ENCODE measurements around the gene PEX14.
"Not testable (repeated sequence)": the region's sequence is repeated elsewhere in the genome, so short reads cannot be mapped to it uniquely, and the experiment has no call there.

The PEX14 gene

GRCh38 chr1:10450836-10451235 is 23.9 kb upstream of the PEX14 start:
- no peak for DNase-seq

- peak; percentile 70 for DNase-seq
Measured at GRCh38 chr1:10451287-10451686, 23.5 kb upstream of the PEX14 start.

- DNase-seq, result no peak
Measured at GRCh38 chr1:10456048-10456447, 18.7 kb upstream of the PEX14 start.

- peak; percentile 11 for DNase-seq
Measured at GRCh38 chr1:10456661-10457060, 18.1 kb upstream of the PEX14 start.

DNA sequence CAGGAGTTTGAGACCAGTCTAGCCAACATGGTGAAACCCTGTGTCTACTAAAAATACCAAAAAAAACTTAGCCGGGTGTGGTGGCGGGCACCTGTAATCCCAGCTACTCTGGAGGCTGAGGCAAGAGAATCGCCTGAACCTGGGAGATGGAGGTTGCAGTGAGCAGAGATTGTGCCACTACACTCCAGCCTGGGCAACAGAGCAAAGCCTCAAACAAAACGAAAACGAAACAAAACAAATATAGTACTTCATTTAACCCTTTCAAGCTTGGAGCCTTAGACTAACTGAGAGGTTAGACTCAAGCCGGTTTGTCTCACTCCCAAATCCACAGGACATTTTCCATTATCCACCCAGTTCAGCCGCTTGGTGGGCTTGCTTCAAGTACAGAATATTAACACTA is 17.3 kb upstream of the PEX14 start:
- not testable (repeated sequence) for DNase-seq

- DNase-seq, result no peak
Measured at GRCh38 chr1:10457875-10458274, 16.9 kb upstream of the PEX14 start.

GRCh38 chr1:10459184-10459583 is 15.6 kb upstream of the PEX14 start:
- peak; percentile 75 for DNase-seq

GRCh38 chr1:10467078-10467477 is 7.7 kb upstream of the PEX14 start:
- no peak for DNase-seq

DNA sequence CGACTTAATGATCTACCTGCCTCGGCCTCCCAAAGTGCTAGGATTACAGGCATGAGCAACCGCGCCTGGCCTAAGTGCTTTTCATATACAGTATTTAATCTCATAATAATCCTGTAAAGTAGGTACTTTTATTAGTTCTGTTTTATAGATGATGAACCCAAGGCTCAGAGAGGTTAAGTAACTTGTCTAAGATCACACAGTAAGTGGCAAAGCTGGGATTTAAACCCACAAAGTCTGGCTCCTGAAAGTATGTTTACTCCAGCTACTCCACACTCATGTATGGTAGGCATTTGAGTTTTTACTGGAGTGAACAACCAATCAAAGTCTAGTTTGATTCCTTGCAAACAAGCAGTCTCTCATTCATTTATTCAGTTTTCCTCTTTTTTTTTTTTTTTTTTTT is 4.7 kb upstream of the PEX14 start:
- DNase-seq, result no peak

DNA sequence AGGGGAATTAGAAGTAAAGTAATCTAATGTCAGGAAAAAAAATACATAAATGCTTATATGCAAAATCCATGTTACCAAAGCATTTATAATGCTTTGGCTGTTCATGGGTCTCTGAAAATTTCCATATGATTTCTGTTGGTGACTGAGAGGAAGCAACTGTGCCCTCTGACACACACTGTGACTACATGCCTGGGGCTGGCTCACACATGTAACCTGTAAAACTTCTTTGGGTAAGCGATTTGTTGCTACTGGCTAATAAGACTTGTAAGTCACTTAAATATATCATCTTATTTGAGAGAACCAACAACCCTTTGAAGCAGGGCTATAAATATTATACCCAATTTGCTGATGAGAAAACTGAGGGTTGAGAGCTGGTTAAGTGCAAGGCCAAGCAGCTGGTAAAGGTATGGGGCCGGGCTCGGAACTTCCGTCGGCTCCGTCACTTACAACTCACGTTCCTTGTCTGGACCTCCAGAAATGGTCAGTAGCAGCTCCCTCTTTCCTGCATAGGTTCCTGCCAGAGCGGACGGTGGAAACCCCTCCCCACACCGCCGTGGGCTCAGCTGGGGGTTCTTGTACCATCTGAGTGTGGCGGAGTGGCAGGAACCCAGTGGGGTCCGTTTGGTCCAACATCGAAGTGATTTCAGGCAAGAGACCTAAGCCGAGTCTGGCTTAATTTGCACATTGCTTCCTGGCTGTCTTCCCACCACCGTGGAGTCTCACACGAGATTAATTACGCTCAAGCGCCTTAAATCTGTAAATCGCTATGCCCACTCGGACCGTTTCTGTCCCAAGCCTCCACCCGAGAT is 3.1 kb upstream of the PEX14 start:
- no peak for DNase-seq

- peak; percentile 96 for DNase-seq
Measured at GRCh38 chr1:10472220-10473144, 2.3 kb upstream of the PEX14 start, which contains the start of gene DFFA. Gene DFFA, minus strand, starts transcription at chr1:10472529. Its CDS starts 71 bp downstream, at chr1:10472458.

GRCh38 chr1:10473145-10473765 is 1.5 kb upstream of the PEX14 start:
- DNase-seq, result no peak

- DNase-seq, result not testable (repeated sequence)
Measured at GRCh38 chr1:10474309-10474612, 489 bp upstream of the PEX14 start.

DNA sequence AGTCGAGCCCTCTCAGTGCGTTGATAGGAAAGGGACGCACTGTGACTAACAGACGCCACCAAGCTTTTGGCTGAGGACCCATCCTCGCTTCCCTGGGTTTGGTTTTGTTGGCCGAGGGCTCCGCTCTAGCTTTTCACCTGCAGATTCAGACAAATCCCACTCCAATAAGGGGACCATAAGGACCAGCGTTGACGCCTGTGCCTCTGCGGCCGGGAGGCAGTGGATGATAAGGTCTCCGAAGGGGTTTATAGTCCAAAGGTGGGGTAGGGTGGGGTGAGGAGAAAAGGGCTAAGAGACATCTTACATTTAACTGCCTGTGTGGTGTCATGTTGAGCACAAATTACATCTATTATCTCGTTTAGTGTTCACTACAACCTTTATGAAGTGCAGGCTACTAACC is 760 bp downstream of the PEX14 start:
- no peak for DNase-seq

DNA sequence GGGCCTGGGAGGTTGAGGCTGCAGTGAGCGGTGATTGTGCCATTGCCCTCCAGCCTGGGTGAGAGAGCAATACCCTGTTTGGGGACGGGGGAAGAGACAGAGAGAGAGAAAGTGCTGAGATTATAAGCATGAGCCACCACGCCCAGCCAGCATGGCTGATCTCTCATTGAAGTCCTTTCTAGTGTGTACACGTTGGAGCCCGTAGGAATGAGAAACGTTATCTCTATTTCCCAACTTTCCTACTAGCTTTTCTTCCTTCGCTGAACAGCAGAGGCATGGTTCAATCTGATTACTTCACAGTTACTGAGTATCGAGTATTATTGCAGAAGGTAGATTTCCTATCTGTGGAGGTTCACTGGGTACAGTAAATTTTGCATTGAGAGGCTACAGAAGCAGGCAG is 4.5 kb downstream of the PEX14 start:
- no peak for DNase-seq

DNA sequence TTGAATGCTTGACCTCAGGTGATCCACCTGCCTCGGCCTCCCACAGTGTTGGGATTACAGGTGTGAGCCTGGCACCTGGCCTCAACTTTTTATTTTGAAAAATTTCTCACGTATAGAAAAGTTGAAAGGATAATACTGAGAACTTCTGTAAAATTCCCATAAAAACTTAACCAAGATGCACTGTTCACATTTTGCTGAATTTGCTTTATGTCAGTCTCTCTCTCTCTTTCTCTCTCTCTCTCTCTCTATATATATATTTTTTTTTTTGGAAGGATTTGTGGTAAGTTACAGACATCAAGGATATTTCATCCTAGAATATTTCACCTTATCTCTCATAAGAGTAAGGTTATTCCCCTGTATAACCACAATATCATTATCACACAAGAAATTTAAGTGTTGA is 5.9 kb downstream of the PEX14 start:
- no peak for DNase-seq

GRCh38 chr1:10484521-10484920 is 9.8 kb downstream of the PEX14 start:
- no peak for DNase-seq

- DNase-seq, result no peak
Measured at GRCh38 chr1:10489291-10490055, 14.7 kb downstream of the PEX14 start.

DNA sequence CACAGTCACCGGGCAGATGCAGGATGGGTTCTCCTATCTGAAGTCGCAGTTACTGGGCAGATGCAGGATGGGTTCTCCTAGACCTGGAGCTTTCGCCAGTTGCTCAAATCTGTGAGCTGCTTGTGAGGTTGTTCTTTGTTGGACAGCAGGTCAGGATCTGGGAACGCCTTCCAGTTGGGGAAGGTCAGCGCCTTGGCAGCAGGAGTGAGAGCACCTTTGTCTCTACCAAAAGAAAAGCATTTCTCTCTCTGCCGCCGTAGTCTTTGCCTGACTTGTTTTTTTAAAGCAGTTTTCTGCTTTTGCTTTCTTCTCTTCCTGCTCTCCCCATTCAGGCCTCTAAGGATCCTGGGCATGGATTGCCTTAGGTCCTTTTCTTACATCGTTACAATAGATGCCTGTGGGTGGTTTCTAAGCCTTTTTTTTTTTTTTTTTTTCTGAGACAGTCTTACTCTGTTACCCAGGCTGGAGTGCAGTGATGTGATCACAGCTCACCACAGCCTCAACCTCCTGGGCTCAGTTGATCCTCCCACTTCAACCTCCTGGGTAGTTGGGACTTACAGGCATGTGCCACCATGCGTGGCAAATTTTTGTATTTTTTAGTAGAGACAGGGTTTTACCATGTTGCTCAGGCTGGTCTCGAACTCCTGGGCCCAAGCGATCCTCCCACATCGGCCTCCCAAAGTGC is 15.7 kb downstream of the PEX14 start:
- DNase-seq, result no peak

GRCh38 chr1:10494418-10494753 is 19.6 kb downstream of the PEX14 start:
- no peak for DNase-seq

DNA sequence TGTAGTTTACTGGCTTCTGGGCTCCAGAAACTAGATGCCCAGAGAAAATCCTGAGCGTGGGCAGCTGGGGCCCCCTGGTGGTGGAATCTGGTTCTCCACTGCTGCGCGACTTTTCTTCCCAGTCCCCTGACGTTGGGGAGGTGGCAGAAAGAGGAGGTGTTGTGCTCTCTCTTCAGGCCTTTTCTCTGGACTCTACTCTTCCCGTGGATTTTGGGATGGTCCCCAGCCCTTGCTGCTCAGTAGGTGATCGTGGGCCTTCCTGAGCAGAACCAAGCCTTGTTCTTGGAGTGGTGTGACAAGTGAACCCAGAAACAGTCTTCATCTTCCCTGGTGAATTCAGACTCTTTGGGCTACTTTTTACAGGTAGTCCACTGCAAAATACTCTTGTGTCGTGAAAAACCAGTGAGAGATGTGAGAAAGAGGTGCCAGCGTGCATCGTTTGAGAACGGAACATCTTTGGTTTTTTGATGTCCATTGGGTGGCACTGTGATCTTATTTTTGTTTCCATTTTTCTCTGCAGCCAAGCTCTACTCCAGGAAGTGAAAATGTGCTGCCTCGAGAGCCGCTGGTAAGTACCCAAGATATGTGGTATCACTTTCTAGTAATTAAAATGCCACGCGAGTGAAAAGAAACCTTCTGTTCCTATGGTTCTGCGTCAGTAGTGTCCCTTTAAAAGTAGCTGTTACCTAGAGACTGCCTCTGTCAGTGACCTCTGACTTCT is 20.2 kb downstream of the PEX14 start:
- peak; percentile 53 for DNase-seq

DNA sequence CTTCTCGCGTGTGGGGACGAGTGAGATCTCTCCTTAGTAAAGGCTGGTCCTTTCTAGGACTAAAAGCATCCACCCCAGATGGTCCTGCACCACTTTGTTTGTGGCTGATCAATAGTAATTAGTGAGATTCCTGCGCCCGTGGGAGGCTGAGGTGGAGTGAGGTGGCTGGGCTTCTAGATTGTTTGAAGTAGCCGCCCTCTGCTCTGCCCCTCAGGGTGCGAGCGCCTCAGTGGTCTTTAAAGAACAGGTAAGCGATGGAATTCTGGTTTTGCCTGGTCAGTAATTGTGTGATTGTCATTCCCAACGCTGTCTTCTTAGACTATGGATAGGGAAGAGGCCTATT is 20.7 kb downstream of the PEX14 start:
- no peak for DNase-seq

All from fibroblast of skin of abdomen (primary cell).